Measurements from ENCODE around the gene BST1. TPM values are rescaled to one million over a fixed set of nuclear protein-coding genes. Genes with fewer than 3 reads are reported as not detected.

BST1 gene
- total RNA-seq, 1 experiment from 2014 or later = 1.4 TPM

DNA sequence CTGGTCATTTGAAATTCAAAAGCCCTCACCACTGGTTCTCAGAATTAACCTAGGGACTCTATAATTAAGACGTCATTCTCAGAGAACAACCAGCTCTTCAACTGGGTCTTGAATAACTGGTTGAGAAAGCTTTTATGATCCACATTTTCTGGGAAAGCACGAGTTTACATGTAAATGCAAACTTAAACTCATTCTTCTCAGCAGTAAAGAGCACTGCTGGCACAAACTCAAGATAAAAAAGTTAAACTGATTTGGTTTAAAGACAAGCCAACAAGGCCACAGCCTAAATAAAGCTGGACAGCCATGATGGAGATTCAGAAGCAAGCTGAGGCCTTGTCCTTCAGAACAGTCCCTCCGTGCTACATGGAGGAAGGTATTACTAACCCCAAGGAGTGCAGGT is 13.2 kb downstream of the BST1 start:
- TF ChIP-seq MXD4 (CRISPR knock-in tag; IDR thresholded peaks at IDR 0.05; ENCODE audit: borderline replicate concordance) (no peak), ZNF138 (CRISPR knock-in tag; conservative IDR thresholded peaks at IDR 0.05) (no peak), TP53 (CRISPR knock-in tag; IDR thresholded peaks at IDR 0.05) (no peak), FOXJ3 (CRISPR knock-in tag; IDR thresholded peaks at IDR 0.05; ENCODE audit: borderline replicate concordance) (no peak)
- ATAC-seq = no peak
- Mint-ChIP-seq H3K27me3 (ENCODE audit: low read depth) (no peaks in the 10 kb centered on the region), H3K27ac (no peak overlapping the region), H3K36me3 (no peaks in the 10 kb centered on the region), H3K4me3 (no peak overlapping the region), H3K9me3 (no peaks in the 10 kb centered on the region), H3K4me1 (peaks cover 7% of the 10 kb centered on the region)
- ChIA-PET POLR2A (no interaction called here), CTCF (interaction anchor here (0.9 to 1.4 kb wide), 3 partner anchors 21 to 89 kb away, joined by 3 to 5 read pairs (median 3); no protein-coding TSS in a partner anchor)
- no peak for DNase-seq (ENCODE audit: low spot score)

DNA sequence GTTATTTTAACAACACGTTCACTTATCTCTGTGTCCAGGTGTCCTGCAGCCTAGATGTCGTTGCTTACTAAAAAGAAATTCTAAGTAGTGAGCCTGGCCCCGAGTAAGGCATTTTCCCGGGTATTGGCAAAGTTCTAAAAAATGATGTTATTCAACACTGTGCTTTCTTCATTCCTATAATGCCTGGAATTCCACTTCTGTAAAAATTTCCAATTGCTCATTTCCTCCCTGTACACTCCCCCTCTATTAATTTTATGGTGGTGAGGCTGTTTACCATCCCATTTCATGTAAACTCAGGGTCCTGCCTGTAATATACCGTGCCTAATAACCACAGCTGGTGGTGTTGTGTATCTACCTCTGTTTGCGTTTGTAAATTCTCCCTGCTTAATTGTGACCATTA is 14.2 kb downstream of the BST1 start:
- H3K27me3 Mint-ChIP-seq (ENCODE audit: low read depth) = no peaks in the 10 kb centered on the region
- POLR2A ChIA-PET = no interaction called here
- no peak for DNase-seq (ENCODE audit: low spot score)
- no peak overlapping the region for H3K27ac Mint-ChIP-seq
- no peak for ATAC-seq
- H3K4me3 Mint-ChIP-seq = no peak overlapping the region
- peaks cover 7% of the 10 kb centered on the region for H3K4me1 Mint-ChIP-seq
- H3K9me3 Mint-ChIP-seq = no peaks in the 10 kb centered on the region; the same call in 1 of the 2 replicates
- TF ChIP-seq ZNF317 (CRISPR knock-in tag; IDR thresholded peaks at IDR 0.05; ENCODE audit: borderline replicate concordance, low read depth) = no peak
- TF ChIP-seq E2F1 (CRISPR knock-in tag; IDR thresholded peaks at IDR 0.05) = no peak
- no peak for TF ChIP-seq OVOL2 (CRISPR knock-in tag; IDR thresholded peaks at IDR 0.05; ENCODE audit: borderline replicate concordance)
- TF ChIP-seq EMX1 (CRISPR knock-in tag; IDR thresholded peaks at IDR 0.05) = no peak
- TF ChIP-seq HMGA2 (CRISPR knock-in tag; IDR thresholded peaks at IDR 0.05) = no peak
- TF ChIP-seq, protein P1, sequence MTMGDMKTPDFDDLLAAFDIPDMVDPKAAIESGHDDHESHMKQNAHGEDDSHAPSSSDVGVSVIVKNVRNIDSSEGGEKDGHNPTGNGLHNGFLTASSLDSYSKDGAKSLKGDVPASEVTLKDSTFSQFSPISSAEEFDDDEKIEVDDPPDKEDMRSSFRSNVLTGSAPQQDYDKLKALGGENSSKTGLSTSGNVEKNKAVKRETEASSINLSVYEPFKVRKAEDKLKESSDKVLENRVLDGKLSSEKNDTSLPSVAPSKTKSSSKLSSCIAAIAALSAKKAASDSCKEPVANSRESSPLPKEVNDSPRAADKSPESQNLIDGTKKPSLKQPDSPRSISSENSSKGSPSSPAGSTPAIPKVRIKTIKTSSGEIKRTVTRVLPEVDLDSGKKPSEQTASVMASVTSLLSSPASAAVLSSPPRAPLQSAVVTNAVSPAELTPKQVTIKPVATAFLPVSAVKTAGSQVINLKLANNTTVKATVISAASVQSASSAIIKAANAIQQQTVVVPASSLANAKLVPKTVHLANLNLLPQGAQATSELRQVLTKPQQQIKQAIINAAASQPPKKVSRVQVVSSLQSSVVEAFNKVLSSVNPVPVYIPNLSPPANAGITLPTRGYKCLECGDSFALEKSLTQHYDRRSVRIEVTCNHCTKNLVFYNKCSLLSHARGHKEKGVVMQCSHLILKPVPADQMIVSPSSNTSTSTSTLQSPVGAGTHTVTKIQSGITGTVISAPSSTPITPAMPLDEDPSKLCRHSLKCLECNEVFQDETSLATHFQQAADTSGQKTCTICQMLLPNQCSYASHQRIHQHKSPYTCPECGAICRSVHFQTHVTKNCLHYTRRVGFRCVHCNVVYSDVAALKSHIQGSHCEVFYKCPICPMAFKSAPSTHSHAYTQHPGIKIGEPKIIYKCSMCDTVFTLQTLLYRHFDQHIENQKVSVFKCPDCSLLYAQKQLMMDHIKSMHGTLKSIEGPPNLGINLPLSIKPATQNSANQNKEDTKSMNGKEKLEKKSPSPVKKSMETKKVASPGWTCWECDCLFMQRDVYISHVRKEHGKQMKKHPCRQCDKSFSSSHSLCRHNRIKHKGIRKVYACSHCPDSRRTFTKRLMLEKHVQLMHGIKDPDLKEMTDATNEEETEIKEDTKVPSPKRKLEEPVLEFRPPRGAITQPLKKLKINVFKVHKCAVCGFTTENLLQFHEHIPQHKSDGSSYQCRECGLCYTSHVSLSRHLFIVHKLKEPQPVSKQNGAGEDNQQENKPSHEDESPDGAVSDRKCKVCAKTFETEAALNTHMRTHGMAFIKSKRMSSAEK (CRISPR knock-in tag; IDR thresholded peaks at IDR 0.05; ENCODE audit: borderline replicate concordance) = no peak
- TF ChIP-seq, protein P2, sequence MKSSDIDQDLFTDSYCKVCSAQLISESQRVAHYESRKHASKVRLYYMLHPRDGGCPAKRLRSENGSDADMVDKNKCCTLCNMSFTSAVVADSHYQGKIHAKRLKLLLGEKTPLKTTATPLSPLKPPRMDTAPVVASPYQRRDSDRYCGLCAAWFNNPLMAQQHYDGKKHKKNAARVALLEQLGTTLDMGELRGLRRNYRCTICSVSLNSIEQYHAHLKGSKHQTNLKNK (CRISPR knock-in tag; IDR thresholded peaks at IDR 0.05) = no peak
- TF ChIP-seq, protein P3, sequence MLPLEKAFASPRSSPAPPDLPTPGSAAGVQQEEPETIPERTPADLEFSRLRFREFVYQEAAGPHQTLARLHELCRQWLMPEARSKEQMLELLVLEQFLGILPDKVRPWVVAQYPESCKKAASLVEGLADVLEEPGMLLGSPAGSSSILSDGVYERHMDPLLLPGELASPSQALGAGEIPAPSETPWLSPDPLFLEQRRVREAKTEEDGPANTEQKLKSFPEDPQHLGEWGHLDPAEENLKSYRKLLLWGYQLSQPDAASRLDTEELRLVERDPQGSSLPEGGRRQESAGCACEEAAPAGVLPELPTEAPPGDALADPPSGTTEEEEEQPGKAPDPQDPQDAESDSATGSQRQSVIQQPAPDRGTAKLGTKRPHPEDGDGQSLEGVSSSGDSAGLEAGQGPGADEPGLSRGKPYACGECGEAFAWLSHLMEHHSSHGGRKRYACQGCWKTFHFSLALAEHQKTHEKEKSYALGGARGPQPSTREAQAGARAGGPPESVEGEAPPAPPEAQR (CRISPR knock-in tag; IDR thresholded peaks at IDR 0.05) = no peak
- TF ChIP-seq GRHL2 (CRISPR knock-in tag; IDR thresholded peaks at IDR 0.05; ENCODE audit: insufficient replicate concordance, severe bottlenecking) = no peak
- no peak for TF ChIP-seq CBFB (CRISPR knock-in tag; IDR thresholded peaks at IDR 0.05; ENCODE audit: low read depth)
- CTCF ChIA-PET = no interaction called here
- no peaks in the 10 kb centered on the region for H3K36me3 Mint-ChIP-seq

GRCh38 chr4:15717657-15718416 is 15.0 kb downstream of the BST1 start:
- Mint-ChIP-seq H3K9me3 (no peaks in the 10 kb centered on the region; the same call in 1 of the 2 replicates), H3K4me3 (no peak overlapping the region), H3K36me3 (no peaks in the 10 kb centered on the region), H3K27me3 (ENCODE audit: low read depth) (no peaks in the 10 kb centered on the region), H3K27ac (no peak overlapping the region), H3K4me1 (peaks cover 7% of the 10 kb centered on the region)
- ChIA-PET CTCF (interaction anchor here (1.4 kb wide), 1 partner anchor 19 kb away, joined by 5 read pairs; no protein-coding TSS in a partner anchor), POLR2A (no interaction called here)
- DNase-seq (ENCODE audit: low spot score) (no peak), ATAC-seq (no peak)
- TF ChIP-seq ZNF512 (CRISPR knock-in tag; IDR thresholded peaks at IDR 0.05; ENCODE audit: borderline replicate concordance) (no peak), SMAD4 (CRISPR knock-in tag; IDR thresholded peaks at IDR 0.05) (no peak), ZNF425 (CRISPR knock-in tag; conservative IDR thresholded peaks at IDR 0.05) (no peak), ZNF121 (CRISPR knock-in tag; IDR thresholded peaks at IDR 0.05) (no peak), PRRX2 (CRISPR knock-in tag; IDR thresholded peaks at IDR 0.05) (no peak)

Measured in WTC11 (cell line).